ENCODE data around the gene USP2.
A peak's percentile ranks its signal among the peaks of the same experiment; 100 is the strongest.

USP2 gene

DNA sequence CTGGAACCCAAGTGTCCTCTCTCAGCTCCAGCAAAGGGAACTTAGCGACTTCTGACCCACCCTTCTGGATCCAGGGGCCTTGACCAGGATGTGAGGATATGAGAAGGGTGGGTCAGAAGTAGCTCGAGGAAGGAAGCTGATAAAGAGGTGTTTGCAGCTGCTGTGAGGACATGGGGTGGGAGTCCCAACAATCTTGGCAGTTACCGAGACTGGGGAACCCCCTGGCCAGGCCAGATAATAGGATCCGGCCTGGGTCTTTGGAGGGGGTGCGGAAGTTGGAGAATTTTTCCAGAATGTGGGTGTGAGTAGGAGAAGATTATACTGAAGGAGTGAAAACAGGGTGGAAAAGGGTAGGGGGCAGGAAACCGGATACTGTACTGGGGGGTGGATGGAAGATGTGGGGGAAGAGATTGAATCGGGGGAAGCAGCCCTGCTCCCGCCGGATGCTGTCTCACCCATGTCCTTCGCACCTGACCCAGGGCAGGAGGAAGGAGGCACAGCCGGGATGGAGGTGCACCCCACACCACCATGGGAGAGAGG lies 61.7 kb downstream of the USP2 start:
- CTCF ChIA-PET, result interaction anchor here (0.8 to 6.1 kb wide), 8 partner anchors 12 to 155 kb away, joined by 3 to 41 read pairs (median 7); partner anchors contain the start of genes CBL and USP2
- TF ChIP-seq, protein P1, sequence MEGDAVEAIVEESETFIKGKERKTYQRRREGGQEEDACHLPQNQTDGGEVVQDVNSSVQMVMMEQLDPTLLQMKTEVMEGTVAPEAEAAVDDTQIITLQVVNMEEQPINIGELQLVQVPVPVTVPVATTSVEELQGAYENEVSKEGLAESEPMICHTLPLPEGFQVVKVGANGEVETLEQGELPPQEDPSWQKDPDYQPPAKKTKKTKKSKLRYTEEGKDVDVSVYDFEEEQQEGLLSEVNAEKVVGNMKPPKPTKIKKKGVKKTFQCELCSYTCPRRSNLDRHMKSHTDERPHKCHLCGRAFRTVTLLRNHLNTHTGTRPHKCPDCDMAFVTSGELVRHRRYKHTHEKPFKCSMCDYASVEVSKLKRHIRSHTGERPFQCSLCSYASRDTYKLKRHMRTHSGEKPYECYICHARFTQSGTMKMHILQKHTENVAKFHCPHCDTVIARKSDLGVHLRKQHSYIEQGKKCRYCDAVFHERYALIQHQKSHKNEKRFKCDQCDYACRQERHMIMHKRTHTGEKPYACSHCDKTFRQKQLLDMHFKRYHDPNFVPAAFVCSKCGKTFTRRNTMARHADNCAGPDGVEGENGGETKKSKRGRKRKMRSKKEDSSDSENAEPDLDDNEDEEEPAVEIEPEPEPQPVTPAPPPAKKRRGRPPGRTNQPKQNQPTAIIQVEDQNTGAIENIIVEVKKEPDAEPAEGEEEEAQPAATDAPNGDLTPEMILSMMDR (IDR thresholded peaks at IDR 0.05; ENCODE audit: insufficient read depth, low read length, missing control alignments), result no peak
- H3K4me3 ChIP-seq (ENCODE audit: low read depth, low read length), result no peak overlapping the region
- POLR2A ChIA-PET, result interaction anchor here (0.6 to 0.9 kb wide), 2 partner anchors 18 to 113 kb away, joined by 3 read pairs; partner anchors contain the start of gene CBL
- DNase-seq (ENCODE audit: low read depth, low spot score), result no peak

DNA sequence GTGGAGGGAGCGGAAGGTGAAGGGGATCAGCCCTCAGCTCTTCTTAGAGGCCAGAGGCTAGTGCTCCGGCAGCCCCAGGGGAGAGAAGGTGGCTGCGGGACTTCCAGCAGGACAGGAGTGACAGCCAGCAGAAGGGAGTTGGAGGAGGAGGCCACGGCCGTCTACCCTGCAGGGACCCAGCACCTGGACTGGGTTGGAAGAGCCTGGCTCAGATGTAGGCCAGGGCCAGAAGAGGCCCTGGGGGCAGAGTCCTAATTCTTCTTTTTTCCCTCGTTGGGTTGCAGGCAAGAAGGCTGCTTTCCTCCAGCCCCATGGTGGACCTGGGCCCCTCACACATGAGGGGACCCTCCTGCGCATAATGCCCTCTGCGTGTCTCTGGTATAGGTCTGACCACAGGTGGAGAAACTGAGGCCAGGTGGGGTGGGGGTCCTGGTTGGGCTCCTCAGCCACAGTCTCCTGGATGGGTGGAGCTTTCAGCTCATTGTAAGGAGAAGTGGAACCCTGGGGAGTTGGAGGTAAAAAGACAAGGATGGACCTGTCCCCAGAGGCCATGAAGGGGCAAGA lies 62.3 kb downstream of the USP2 start:
- TF ChIP-seq, protein P1 (IDR thresholded peaks at IDR 0.05; ENCODE audit: insufficient read depth, low read length, missing control alignments), result no peak
- CTCF ChIA-PET, result interaction anchor here (0.8 to 6.1 kb wide), 11 partner anchors 11 to 175 kb away, joined by 3 to 41 read pairs (median 6); partner anchors contain the start of genes C1QTNF5, CBL and USP2
- no peak overlapping the region for H3K4me3 ChIP-seq (ENCODE audit: low read depth, low read length)
- POLR2A ChIA-PET, result interaction anchor here (1.0 kb wide), 1 partner anchor 198 kb away, joined by 4 read pairs; the partner anchor contains the start of gene HINFP
- DNase-seq (ENCODE audit: low read depth, low spot score), result no peak

DNA sequence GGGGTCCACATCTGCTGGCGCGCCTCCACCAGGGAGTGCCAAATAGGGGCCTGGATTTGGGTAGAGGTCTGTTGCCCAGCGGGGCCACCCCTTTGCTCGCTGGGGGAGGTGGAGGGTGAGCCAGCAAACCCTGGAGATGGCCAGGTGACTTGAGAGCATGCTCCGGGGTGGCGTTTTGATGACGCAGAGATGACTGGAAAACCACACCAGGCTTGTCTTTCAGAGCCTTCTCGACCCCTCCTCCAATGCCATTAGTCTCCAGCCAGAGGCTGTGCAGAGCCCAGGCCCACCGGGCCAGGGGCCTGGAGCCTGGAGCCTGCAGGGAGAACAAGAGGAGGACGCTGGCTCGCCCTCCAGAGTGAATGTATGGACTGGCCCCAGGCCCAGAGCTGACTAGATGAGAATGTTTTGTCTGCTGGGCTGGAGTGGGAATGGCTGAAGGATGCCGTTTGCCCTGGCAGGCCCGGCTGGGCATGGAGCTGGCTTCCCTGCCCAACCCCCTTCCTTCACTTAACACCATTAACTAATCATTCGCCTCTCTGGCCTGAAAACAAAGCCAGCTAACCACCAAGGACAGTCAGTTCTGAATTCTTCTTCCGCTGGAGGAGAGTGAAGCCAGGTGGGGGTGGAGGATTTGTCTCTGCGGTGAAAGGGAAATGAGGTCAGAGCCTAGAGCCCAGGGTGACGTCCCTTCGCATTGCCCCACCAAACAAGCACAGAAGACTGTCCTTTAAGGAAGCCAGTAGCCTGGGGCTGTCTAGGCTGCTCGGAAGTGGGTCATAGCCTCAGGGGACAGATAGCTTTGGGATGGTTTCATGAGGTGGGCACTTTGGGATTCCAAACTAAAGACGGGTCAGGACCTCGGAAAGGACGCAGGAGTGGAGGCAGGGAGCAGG lies 63.0 kb downstream of the USP2 start:
- POLR2A ChIA-PET, result interaction anchor here (1.0 kb wide), 1 partner anchor 197 kb away, joined by 4 read pairs; the partner anchor contains the start of gene HINFP
- CTCF ChIA-PET, result interaction anchor here (0.6 to 6.1 kb wide), 13 partner anchors 10 to 174 kb away, joined by 3 to 41 read pairs (median 5); partner anchors contain the start of genes C1QTNF5, CBL and USP2
- TF ChIP-seq, protein P1 (IDR thresholded peaks at IDR 0.05; ENCODE audit: insufficient read depth, low read length, missing control alignments), result no peak
- no peak overlapping the region for H3K4me3 ChIP-seq (ENCODE audit: low read depth, low read length)
- no peak for DNase-seq (ENCODE audit: low read depth, low spot score)

DNA sequence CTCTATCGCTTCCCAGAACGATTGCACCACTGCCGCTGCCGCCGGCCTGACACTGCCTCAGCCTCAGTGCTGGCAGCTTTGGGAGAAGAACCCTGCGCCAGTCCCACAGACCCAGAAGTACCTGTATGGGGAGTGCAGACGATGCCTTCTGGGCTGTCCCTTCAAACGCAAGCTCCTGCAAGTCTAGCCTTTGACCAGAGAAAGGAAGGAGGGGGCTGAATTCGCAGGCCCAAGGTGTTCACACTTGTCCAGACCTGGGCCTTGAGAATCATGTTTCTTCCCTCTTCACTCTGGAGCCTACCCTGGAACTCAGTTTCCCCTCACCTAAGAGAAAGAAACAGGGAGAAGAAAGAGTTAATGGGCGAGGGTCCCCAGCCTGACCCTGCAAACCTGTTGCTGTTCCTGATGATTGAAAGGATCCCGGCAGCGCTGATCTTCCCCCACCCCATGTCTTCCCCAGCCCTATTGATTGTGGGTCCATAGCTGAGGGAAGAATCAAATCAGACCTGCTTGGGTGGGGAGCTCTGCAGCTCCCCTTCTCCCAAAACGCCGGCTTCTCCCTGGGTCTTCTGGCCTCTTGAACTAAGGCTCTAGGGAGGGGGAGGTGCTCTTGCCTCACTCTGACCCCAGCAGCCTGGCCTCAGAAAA lies 63.8 kb downstream of the USP2 start:
- TF ChIP-seq, protein P1 (IDR thresholded peaks at IDR 0.05; ENCODE audit: insufficient read depth, low read length, missing control alignments), result no peak
- DNase-seq (ENCODE audit: low read depth, low spot score), result no peak
- ChIA-PET POLR2A (interaction anchor here (0.5 to 1.1 kb wide), 3 partner anchors 9 to 149 kb away, joined by 3 to 6 read pairs (median 3); no protein-coding TSS in a partner anchor), CTCF (interaction anchor here (0.6 to 6.1 kb wide), 6 partner anchors 14 to 121 kb away, joined by 3 to 41 read pairs (median 3); partner anchors contain the start of gene CBL)
- peak overlapping the region; percentile 73 for H3K4me3 ChIP-seq (ENCODE audit: low read depth, low read length)

DNA sequence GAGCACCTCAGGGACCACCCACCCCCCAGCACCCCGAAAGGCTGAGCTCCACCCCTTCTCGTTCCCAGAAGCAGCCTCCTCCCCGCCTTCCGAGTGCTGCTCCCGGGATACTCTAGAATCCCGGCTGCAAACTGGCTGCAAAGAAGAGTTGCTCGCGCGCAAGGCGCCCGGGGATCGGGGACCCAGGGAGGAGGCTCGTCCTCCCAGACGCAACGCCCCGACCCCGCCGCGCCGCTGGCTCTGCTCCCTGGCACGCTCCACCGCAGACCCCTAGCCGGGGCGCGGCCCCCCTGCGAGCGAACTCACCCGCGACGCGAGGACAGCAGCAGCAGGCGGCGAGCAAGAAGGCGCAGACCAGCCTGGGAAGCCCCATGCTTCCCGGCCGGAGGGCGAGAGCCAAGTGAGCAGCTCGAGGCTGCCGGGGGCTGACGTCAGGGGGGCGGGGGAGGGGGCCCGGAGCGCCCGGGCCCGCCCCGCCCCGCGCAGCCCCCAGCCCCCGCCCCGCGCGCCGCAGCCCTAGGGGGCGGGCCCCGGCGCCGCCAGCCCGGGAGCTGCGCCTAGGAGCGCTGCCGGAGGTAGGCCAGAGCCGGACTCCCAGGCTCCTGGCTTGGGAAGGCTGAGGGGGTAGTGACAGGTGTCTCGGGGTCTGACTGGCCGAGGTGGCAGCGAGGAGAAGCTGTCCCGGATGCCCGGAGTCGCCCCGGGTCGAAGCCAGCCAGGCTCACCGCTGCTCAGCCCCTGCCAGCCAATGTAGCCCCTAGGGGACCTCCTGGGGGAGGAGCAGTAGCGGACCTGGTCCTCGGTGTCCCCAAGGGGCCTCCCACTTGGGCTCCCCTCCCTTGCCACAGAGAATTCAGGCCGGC lies 64.5 kb downstream of the USP2 start, which contains the start of gene MCAM:
Gene MCAM (minus strand): TSS at position 402 of the 863 bp plus-strand sequence. CDS start 29 bp downstream, at position 373.
- ChIA-PET CTCF (interaction anchor here (0.6 to 6.1 kb wide), 12 partner anchors 8 to 158 kb away, joined by 3 to 41 read pairs (median 3); partner anchors contain the start of gene CBL), POLR2A (interaction anchor here (0.5 to 1.1 kb wide), 4 partner anchors 8 to 210 kb away, joined by 3 to 6 read pairs (median 3); partner anchors contain the start of gene C2CD2L)
- TF ChIP-seq, protein P1 (IDR thresholded peaks at IDR 0.05; ENCODE audit: insufficient read depth, low read length, missing control alignments), result no peak
- no peak for DNase-seq (ENCODE audit: low read depth, low spot score)
- peak within 1 kb of the TSS; percentile 73 for H3K4me3 ChIP-seq (ENCODE audit: low read depth, low read length)

All from AG04449 (cell line).